Renal cortex interstitium (tissue), 11 donors: ENCODE data around the gene PAK2. TPM values are rescaled to one million over a fixed set of nuclear protein-coding genes. Genes with fewer than 3 reads are reported as not detected.
A peak's percentile ranks its signal among the peaks of the same experiment; 100 is the strongest.
"Not testable (repeated sequence)": the region's sequence is repeated elsewhere in the genome, so short reads cannot be mapped to it uniquely, and the experiment has no call there.

Experiments used
- DNase-seq, 11 donors: peaks; one replicate each; pipeline ENCODE4 v3.0.0-alpha.2; 2013; ENCODE audit warnings: low read depth in 9 of 11, low spot score in 4 of 11; ENCODE audit errors: extremely low read depth in 1 of 11
- polyA plus RNA-seq, 3 donors: library from polyadenylated mRNA; unstranded; fragments of 120-200 nt; gene quantifications; one replicate each; pipeline ENCODE4 v1.2.1, GENCODE V29; 2013; ENCODE audit not compliant: insufficient read length in 3 of 3

Gene PAK2
- polyA plus RNA-seq, 3 donors = 60.8 to 88.7 (median 82.6) TPM

- peak in 10 of 11 donors; percentile 15 to 66 (median 42) for DNase-seq
Measured at GRCh38 chr3:196712514-196713413, 26.9 kb upstream of the PAK2 start.

- DNase-seq = not testable (repeated sequence)
Measured at GRCh38 chr3:196717162-196717561, 22.5 kb upstream of the PAK2 start.

- no peak for DNase-seq
Measured at GRCh38 chr3:196721097-196721496, 18.6 kb upstream of the PAK2 start.

- DNase-seq = no peak
Measured at GRCh38 chr3:196726788-196727675, 12.6 kb upstream of the PAK2 start.

DNA sequence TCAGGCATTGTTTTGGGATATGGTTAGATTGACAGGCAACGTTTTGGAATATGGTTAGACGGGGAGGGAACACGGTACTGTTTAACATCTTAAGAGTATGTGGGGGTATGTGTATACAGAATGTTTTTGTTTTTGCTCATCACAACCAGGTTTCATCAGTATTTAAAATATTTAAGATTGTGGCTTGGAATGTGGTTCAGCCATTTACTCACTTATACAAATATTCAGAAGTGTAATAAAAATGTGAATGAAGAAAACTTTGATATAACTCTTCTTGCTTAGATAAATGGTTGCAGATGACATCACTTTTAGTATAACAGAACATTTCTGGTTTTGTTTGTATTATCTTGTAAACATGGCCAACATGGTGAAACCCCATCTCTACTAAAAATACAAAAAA is 3.9 kb upstream of the PAK2 start:
- no peak for DNase-seq

DNA sequence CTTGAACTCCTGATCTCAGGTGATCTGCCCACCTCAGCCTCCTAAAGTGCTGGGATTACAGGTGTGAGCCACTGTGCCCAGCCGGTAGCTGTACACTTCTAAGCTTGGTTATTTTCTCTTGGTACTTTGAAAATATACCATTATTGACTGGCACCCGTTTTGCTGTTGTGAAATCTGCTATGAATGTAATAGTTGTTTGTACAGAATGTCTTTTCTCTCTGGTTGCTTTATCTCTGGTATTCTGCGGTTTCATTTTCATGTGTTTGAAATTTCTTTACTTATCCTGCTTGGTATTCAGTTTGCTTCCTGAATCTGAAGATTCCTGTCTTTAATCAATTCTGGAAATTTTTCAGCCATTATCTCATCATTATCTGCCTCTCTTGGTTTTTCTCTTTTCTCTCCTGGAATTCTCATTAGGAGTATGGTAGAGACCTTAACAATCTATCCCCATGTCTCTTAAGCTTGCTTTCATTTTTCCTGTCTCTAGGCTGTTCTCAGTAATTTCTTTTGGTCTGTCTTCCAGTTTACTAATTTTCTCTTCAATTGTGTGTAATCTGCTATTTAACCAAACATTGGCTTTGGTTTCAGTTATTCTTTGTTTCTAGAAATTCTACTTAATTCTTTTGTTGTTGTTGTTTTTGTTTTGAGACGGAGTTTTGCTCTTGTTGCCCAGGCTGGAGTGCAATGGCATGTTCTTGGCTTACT is 2.8 kb upstream of the PAK2 start:
- DNase-seq = no peak

GRCh38 chr3:196737655-196738054 is 2.0 kb upstream of the PAK2 start:
- DNase-seq = no peak

GRCh38 chr3:196740481-196741248 is 1.0 kb downstream of the PAK2 start:
- DNase-seq = peak in 7 of 11 donors; percentile 24 to 48 (median 40)

DNA sequence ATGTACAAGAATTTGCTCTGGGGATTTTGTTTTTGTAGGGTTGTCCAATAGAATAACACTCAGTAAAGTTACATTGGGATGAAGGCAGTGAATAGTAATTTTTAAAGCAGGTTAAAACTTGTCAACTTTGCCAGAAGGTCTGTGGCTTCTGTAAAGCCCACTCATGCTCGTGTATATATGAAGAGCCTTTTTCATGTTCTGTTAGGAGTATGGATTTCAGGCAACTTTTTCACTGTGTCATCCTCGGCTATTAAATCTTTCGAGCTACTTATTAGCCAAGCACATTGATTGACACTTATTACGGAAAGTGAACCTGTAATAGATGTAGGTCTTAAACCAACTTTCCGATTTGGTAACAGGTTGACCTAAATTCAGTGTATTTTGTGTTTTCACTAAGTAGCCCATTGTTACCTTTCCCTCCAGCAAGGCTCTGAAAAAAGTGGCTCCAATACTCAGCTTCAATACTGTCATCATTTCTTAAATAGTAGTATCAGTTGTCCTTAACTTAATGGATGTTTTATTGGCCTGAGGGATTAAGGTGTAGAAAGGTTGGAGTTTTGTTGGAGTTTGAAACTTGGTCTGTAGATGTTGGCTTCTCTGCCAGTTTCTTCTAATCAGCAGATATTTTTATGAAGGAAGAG is 1.7 kb downstream of the PAK2 start:
- peak in 1 of 11 donors; percentile 6 for DNase-seq

GRCh38 chr3:196743569-196743968 is 3.9 kb downstream of the PAK2 start:
- DNase-seq = not testable (repeated sequence)

DNA sequence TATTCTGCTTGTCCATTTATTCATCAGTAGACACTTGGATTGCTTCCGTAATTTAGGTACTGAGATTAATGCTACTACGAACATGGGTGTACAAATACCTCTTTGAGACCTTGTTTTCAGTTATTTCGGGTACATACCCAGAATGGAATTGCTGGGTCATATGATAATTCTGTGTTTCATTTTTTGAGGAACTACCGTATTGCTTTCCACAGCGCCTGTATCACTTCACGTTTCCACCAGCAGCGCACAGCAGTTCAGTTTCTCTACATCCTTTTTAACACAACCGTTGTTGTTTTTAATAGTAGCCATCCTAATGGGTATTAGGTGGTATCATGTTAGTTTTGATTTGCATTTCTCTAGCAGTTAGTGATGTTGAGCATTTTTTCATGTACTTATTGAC is 9.5 kb downstream of the PAK2 start:
- DNase-seq = no peak

GRCh38 chr3:196753201-196753600 is 13.5 kb downstream of the PAK2 start:
- DNase-seq = no peak

DNA sequence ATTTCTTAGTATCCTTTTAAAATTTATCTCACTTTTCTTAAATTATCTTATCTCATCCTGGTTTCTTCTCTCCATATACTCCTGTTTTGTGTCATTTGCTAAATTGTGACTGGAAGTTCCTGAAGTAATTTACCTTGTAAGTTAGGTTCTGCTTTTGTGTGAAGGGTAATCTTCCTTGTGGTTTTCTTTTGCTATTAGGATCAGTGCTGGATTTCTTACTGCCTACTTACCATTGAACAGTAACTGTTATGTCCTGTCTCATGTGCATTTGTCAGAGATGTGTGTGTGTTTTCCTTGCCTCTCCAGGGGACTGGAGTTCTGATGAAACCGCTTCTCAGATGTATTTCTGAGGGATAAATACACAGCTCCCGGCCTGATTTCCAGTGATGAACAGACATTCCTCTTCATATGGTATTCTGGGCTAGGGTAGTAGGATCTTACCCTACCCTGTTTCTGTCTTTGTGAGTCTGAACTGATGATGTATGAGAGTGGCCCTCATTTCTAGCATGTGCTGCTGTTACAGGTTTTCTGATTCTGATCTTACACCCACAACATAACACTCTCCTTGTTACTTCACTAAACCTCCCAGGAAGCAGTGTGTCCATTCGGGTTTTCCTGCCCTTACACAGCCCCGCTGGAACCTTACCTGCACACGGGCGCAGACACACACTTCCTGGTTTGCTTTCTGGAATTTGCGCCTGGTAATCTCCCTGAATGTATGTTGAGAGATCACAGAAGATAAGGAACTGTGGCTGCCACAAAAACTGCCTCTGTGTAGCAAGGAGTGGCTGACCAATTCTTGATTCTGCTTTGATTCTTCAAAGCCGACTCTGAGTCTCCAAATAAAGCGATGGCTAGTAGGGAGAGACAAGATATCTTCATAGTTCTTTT is 14.7 kb downstream of the PAK2 start:
- DNase-seq = no peak

- no peak for DNase-seq
Measured at GRCh38 chr3:196756732-196757131, 17.1 kb downstream of the PAK2 start.

- DNase-seq = no peak
Measured at GRCh38 chr3:196757876-196758739, 18.5 kb downstream of the PAK2 start.

GRCh38 chr3:196763179-196763578 is 23.5 kb downstream of the PAK2 start:
- no peak for DNase-seq
